HEK293T (cell line): ENCODE results near the gene TSPAN10.

Experiments
- ARNT ChIP-seq: fragments of 450-650 bp; IDR thresholded peaks from 2 replicates; pipeline ENCODE4 v1.6.1; 2017; ENCODE audit warnings: mild to moderate bottlenecking
- BHLHE40 ChIP-seq: fragments of 450-650 bp; IDR thresholded peaks from 2 replicates; pipeline ENCODE4 v1.6.1; 2016; ENCODE audit warnings: mild to moderate bottlenecking, moderate library complexity, borderline replicate concordance
- FOXA1 ChIP-seq: fragments of 450-650 bp; IDR thresholded peaks from 2 replicates; pipeline ENCODE4 v1.6.1; 2016; ENCODE audit warnings: mild to moderate bottlenecking
- FOXK2 ChIP-seq: fragments of 450-650 bp; IDR thresholded peaks from 2 replicates; pipeline ENCODE4 v1.6.1; 2016; ENCODE audit warnings: mild to moderate bottlenecking
- FOXM1 ChIP-seq: fragments of 450-650 bp; IDR thresholded peaks from 2 replicates; pipeline ENCODE4 v1.6.1; 2017; ENCODE audit warnings: mild to moderate bottlenecking, borderline replicate concordance
- PKNOX1 ChIP-seq: fragments of 450-650 bp; IDR thresholded peaks from 2 replicates; pipeline ENCODE4 v1.6.1; 2016
- SP1 ChIP-seq: fragments of 450-650 bp; IDR thresholded peaks from 2 replicates; pipeline ENCODE4 v1.6.1; 2017
- SUZ12 ChIP-seq: fragments of 450-650 bp; IDR thresholded peaks from 2 replicates; pipeline ENCODE4 v1.6.1; 2016; ENCODE audit warnings: mild to moderate bottlenecking
- TARDBP ChIP-seq: fragments of 450-650 bp; IDR thresholded peaks from 2 replicates; pipeline ENCODE4 v1.6.1; 2016
- ZNF384 ChIP-seq: fragments of 450-650 bp; IDR thresholded peaks from 2 replicates; pipeline ENCODE4 v1.6.1; 2016

DNA sequence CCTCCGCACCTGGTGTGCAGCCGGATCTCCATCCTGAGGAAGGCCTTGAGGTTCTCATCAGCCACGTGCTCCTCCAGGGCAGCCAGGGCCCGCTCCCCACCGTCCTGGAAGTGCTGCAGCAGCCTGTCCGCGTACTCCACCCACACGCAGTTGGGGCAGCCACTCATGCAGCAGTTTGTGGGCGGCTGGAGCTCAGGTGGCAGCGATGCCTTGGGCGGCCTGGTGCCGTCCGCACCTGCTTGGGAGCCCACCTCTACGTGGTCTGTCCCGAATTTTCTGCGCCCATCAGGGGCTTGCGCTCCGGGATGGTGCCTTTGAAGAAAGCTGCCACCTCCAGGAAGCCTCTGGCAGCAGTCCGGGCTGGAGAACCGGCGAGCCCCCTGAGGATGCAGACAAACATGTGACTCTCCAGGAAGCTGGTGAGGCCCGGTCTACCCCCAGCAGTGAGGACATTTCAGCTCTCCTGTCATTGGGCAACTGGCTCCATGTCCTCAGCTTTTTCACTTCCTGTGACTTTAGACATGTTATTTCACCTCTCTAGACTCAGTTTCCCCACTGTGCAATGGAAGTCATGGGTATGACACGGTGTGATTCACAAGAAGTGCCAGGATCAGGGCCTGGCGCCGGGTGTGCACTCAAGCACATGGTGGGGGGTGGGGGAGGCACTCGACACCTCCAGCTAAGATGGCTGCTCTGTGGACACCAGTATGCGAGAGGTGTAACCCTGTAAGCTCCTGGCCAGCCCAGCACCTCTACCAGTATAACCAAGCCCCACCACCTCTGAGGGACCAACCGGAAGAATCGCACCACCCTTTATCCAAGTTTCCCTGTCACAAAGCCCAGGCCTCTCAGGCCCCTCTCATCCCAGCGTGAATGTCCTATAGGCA is 28.5 kb downstream of the TSPAN10 start:
- TF ChIP-seq FOXK2 (no peak), BHLHE40 (no peak), ARNT (no peak), ZNF384 (no peak), FOXM1 (no peak), SP1 (no peak), PKNOX1 (no peak), SUZ12 (no peak), FOXA1 (no peak), TARDBP (no peak)
